Heart left ventricle (tissue), 16 donors: Measurements from ENCODE around the gene TMEM239. TPM values are rescaled to one million over a fixed set of nuclear protein-coding genes. Genes with fewer than 3 reads are reported as not detected.

Experiments used
- ATAC-seq, 4 donors: fragments of 200-7000 bp; cut with Tn5 transposase; one replicate each; pipeline ENCODE4 v1.9.1; 2020 to 2022; ENCODE audit warnings: moderate library complexity in 4 of 4, mild to moderate bottlenecking in 3 of 4, moderate number of reproducible peaks in 1 of 4
- DNase-seq, 5 donors: peaks; one replicate each; pipeline ENCODE4 v3.0.0-alpha.2; 2020
- H3K27ac ChIP-seq, 12 donors: fragments of 200-600 bp; sonication (generic) in 4 of 12; one replicate each; pipeline versions ENCODE4 v1.5.0 to v1.8.0; 2016 to 2022; ENCODE audit warnings: mild to moderate bottlenecking in 2 of 12
- H3K27me3 ChIP-seq, 9 donors: fragments of 200-600 bp; sonication (generic) in 2 of 9; one replicate each; pipeline versions ENCODE4 v1.5.1 to v1.8.0; 2016 to 2022; ENCODE audit warnings: mild to moderate bottlenecking in 3 of 9
- H3K36me3 ChIP-seq, 9 donors: fragments of 200-600 bp; sonication (generic) in 2 of 9; one replicate each; pipeline versions ENCODE4 v1.5.0 to v1.8.0; 2018 to 2022; ENCODE audit warnings: mild to moderate bottlenecking in 2 of 9
- H3K4me1 ChIP-seq, 12 donors: fragments of 200-600 bp; sonication (generic) in 4 of 12; one replicate each; pipeline versions ENCODE4 v1.5.0 to v1.8.0; 2016 to 2022; ENCODE audit warnings: mild to moderate bottlenecking in 3 of 12
- H3K4me3 ChIP-seq, 12 donors: fragments of 200-600 bp; sonication (generic) in 4 of 12; one replicate each; pipeline versions ENCODE4 v1.5.0 to v1.8.0; 2017 to 2022; ENCODE audit warnings: mild to moderate bottlenecking in 9 of 12, moderate library complexity in 4 of 12
- H3K9me3 ChIP-seq, 12 donors: fragments of 200-600 bp; sonication (generic) in 4 of 12; one replicate each; pipeline versions ENCODE4 v1.5.0 to v1.8.0; 2016 to 2022; ENCODE audit warnings: mild to moderate bottlenecking in 1 of 12
- CTCF ChIP-seq, 12 donors: fragments of 200-600 bp; sonication (generic) in 4 of 12; IDR thresholded peaks; one replicate each; pipeline versions ENCODE4 v1.5.0 to v1.8.0; 2018 to 2022; ENCODE audit warnings: antibody characterized with exemption in 12 of 12, mild to moderate bottlenecking in 5 of 12
- POLR2A ChIP-seq, 2 donors: fragments of 450-650 bp; IDR thresholded peaks; one replicate each; pipeline ENCODE4 v1.6.1; 2017; ENCODE audit warnings: antibody characterized with exemption in 2 of 2, mild to moderate bottlenecking in 2 of 2, moderate library complexity in 2 of 2
- WGBS, 4 donors: extraction: QIAGEN DNeasy Blood & Tissue Kit in 2 of 4; methylation state at CpG; one replicate each; pipeline versions ENCODE4 v1.1.5 to v1.1.7; 2013 to 2018; 5-methylcytosine and 5-hydroxymethylcytosine counted together
- intact Hi-C, 10 donors: fragments of 100-400 bp; cut with DNase I; formaldehyde crosslinking; loops; one replicate each; pipeline versions ENCODE4 v1.11.1 to v1.14.2; 2022
- polyA plus RNA-seq, 2 donors: library from polyadenylated mRNA; stranded (reverse); fragments of 200-250 nt; gene quantifications; one replicate each; pipeline ENCODE4 v1.2.3, GENCODE V29; 2013
- total RNA-seq, 9 donors: library from RNA; depleted of rRNA in 2 of 9; stranded (reverse); fragments of >200 nt in 2 of 9; fragmentation: NEBNext Ultra II Directional in 3 of 9; extraction: Animal tissue kit (Norgen Biotek cat#: 25700) in 3 of 9; gene quantifications; one replicate each; pipeline versions ENCODE4 v1.1.0 to v1.2.4, GENCODE V29; 2016 to 2023
- donor health status: ischemic (EF 13 %, LVEDD 7.1; RV severe dilation, severe dysfunction).
- donor health status: healthy with polysubstance abuse.
- donor health status: DM: no; HTN: yes; CAD: no.
- donor health status: DM: no; HTN: no; CAD: no.
- donor health status: ischemic (EF 25% LVEDD 6.9; RV normal size, moderate dysfunction).
- donor health status: ischemic (EF 25% LVEDD 5.7; RV mildly dilated, moderate dysfunction).
- donor health status: healthy.
- donor health status: DM: yes; HTN: yes; CAD: no.
- donor health status: ischemic (EF 35%, LVEDD 5.7; RV mildly dilated, moderate dysfunction).
- donor health status: nonischemic (EF 11% LVEDD 7.7; RV severe dilation, severe dysfunction).
- donor health status: DM: yes; HTN: yes; CAD: no.
- donor health status: PGD.
- donor health status: ischemic (EF 29% LVEDD 5.4; RV normal size, mild dysfunction).
- donor health status: nonischemic (EF 23%, LVEDD 6.1; RV moderate dilation, normal function).

TMEM239 gene
- total and polyA plus RNA-seq, 11 donors: not detected

DNA sequence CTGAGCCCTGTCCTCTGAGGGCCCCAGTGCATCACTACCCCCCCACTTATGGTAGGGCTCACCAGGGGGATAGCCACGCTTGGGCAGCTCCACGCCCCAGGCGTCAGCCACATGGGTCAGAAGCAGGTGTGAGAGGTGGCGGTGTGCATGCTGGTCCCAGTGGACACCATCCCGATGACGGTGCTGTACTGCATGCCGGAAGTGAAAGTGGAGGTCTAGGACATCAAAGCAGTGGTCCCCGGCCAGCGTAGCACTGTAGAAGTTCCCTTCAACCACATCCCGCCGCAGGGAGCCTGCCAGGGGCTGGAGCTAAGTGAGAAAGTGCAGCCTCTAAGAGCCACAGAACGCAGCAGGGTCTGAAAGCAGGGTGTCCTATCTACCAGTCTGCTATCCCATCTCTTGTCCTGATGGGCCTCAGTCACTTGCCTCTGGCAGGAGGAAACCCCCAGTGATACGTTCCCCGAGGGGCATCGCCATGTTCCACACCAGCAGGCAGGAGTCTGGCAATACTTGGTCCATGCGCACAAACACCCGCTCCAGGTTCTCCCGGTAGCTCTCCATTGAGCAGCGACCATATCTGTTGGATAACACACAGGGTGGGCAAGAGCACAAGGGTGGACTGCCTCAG lies 22.1 kb downstream of the TMEM239 start:
- Histone ChIP-seq H3K4me3 (no peak overlapping the region), H3K27me3 (no peaks in the 10 kb centered on the region), H3K9me3 (no peaks in the 10 kb centered on the region), H3K36me3 (peaks cover 0 to 8% (median 0%) of the 10 kb centered on the region in 9 donors), H3K27ac (no peak overlapping the region), H3K4me1 (peaks cover 0 to 37% (median 15%) of the 10 kb centered on the region in 12 donors)
- WGBS, 4 donors: 96 to 97% (median 97%) methylated on average over 12 to 19 of the region's 19 CpGs
- no peak for TF ChIP-seq CTCF (IDR thresholded peaks at IDR 0.05)
- TF ChIP-seq POLR2A (IDR thresholded peaks at IDR 0.05): no peak
- DNase-seq (no peak), ATAC-seq (no peak)
- intact Hi-C loops: loop anchor here in 2 of 10 donors (5.0 kb wide), 2 partner anchors 86 to 176 kb away; partner anchors contain the start of gene IDH3B (in 1 of the 2)

GRCh38 chr20:2838847-2839671 lies 22.9 kb downstream of the TMEM239 start:
- H3K4me3 ChIP-seq: peak overlapping the region in 1 of 12 donors; percentile 92
- intact Hi-C loops: loop anchor here in 2 of 10 donors (5.0 kb wide), 2 partner anchors 87 to 177 kb away; partner anchors contain the start of gene IDH3B (in 1 of the 2)
- no peak for DNase-seq
- TF ChIP-seq CTCF (IDR thresholded peaks at IDR 0.05): no peak
- no peak for TF ChIP-seq POLR2A (IDR thresholded peaks at IDR 0.05)
- H3K9me3 ChIP-seq: no peaks in the 10 kb centered on the region
- peaks cover 0 to 13% (median 0%) of the 10 kb centered on the region in 9 donors for H3K36me3 ChIP-seq
- ATAC-seq: no peak
- 92 to 95% (median 94%) methylated on average over 15 of the region's 15 CpGs for WGBS, 4 donors
- no peaks in the 10 kb centered on the region for H3K27me3 ChIP-seq
- peaks cover 0 to 29% (median 15%) of the 10 kb centered on the region in 12 donors for H3K4me1 ChIP-seq
- no peak overlapping the region for H3K27ac ChIP-seq

DNA sequence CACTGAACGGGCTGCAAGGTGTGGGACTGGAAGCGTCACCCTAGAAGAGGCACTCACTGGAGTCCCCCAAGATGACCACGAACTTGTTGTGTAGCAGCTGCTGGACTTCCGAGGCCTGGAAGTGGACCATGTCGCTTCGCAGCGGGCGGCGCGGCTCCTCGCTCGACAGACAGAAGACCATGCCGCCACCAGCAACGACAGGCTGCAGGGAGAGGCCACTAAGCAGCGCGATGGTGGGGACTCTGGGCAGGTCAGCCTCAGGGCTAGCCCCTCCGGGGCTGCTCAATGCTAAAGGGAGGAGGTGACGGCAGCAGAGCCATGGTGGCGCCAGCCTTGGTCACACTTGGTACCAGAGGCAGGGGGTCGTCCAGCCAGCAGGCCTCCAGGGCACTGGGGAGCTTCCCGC lies 23.6 kb downstream of the TMEM239 start:
- peak overlapping the region; percentile 69 to 96 (median 87) for H3K27ac ChIP-seq
- intact Hi-C loops: loop anchor here in 6 of 10 donors (1.0 to 10.0 kb wide), 9 partner anchors 33 to 315 kb away; partner anchors contain the start of genes EBF4 (in 2 of the 6), IDH3B (in 2 of the 6) and PTPRA (in 2 of the 6)
- ATAC-seq (no peak), DNase-seq (no peak)
- peaks cover 0 to 13% (median 0%) of the 10 kb centered on the region in 9 donors for H3K36me3 ChIP-seq
- TF ChIP-seq POLR2A (IDR thresholded peaks at IDR 0.05) (no peak), CTCF (IDR thresholded peaks at IDR 0.05) (no peak)
- H3K9me3 ChIP-seq: no peaks in the 10 kb centered on the region
- no peaks in the 10 kb centered on the region for H3K27me3 ChIP-seq
- 78 to 90% (median 82%) methylated on average over 17 to 21 of the region's 21 CpGs for WGBS, 4 donors
- peaks cover 0 to 26% (median 15%) of the 10 kb centered on the region in 12 donors for H3K4me1 ChIP-seq
- H3K4me3 ChIP-seq: peak overlapping the region; percentile 70 to 99 (median 91)
